GM23338 (cell line): ENCODE measurements around the gene RNF157. TPM values are rescaled to one million over a fixed set of nuclear protein-coding genes. Genes with fewer than 3 reads are reported as not detected.

ENCODE experiments used
- ATAC-seq: fragments of 200-7000 bp; cut with Tn5 transposase; 3 replicates; pipeline ENCODE4 v1.9.1; 2020
- DNase-seq: peaks from one replicate; pipeline ENCODE4 v3.0.0-alpha.2; 2015; ENCODE audit warnings: low spot score
- H2AFZ ChIP-seq: fragments of 200-600 bp; sonication (generic); 2 replicates; pipeline ENCODE4 v1.8.0; 2016; ENCODE audit warnings: antibody characterized with exemption, mild to moderate bottlenecking, moderate library complexity
- H3F3A ChIP-seq: fragments of 200-600 bp; sonication (generic); replicated peaks from 2 replicates; pipeline ENCODE4 v1.8.0; 2017; ENCODE audit warnings: antibody characterized with exemption, mixed run types, low read depth
- H3K27ac ChIP-seq: fragments of 200-600 bp; sonication (generic); 2 replicates; pipeline ENCODE4 v1.6.1; 2016; ENCODE audit warnings: low read depth
- H3K27me3 ChIP-seq: fragments of 200-600 bp; sonication (generic); 2 replicates; pipeline ENCODE4 v1.8.0; 2016; ENCODE audit warnings: mild to moderate bottlenecking, mixed run types, moderate library complexity; ENCODE audit not compliant: insufficient read depth
- H3K36me3 ChIP-seq: fragments of 200-600 bp; sonication (generic); 2 replicates; pipeline ENCODE4 v1.8.0; 2016; ENCODE audit warnings: mild to moderate bottlenecking; ENCODE audit not compliant: insufficient read depth
- H3K4me1 ChIP-seq: fragments of 200-600 bp; sonication (generic); 2 replicates; pipeline ENCODE4 v1.8.0; 2016; ENCODE audit warnings: mild to moderate bottlenecking, moderate library complexity; ENCODE audit not compliant: insufficient read depth
- H3K4me2 ChIP-seq: fragments of 200-600 bp; sonication (generic); 2 replicates; pipeline ENCODE4 v1.7.1; 2017; ENCODE audit warnings: mixed run types
- H3K4me3 ChIP-seq: fragments of 200-600 bp; sonication (generic); 2 replicates; pipeline ENCODE4 v1.6.1; 2016; ENCODE audit warnings: mixed run types
- H3K79me2 ChIP-seq: fragments of 200-600 bp; sonication (generic); replicated peaks from 2 replicates; pipeline ENCODE4 v1.8.0; 2017; ENCODE audit warnings: mild to moderate bottlenecking; ENCODE audit not compliant: insufficient read depth
- H3K9me2 ChIP-seq: fragments of 200-600 bp; sonication (generic); 2 replicates; pipeline ENCODE4 v1.8.0; 2017; ENCODE audit not compliant: insufficient read depth
- H4K20me1 ChIP-seq: fragments of 200-600 bp; sonication (generic); replicated peaks from 2 replicates; pipeline ENCODE4 v1.8.0; 2017; ENCODE audit warnings: mild to moderate bottlenecking; ENCODE audit not compliant: insufficient read depth
- H3K27ac Mint-ChIP-seq: 2 replicates; pipeline ENCODE4 v1.8.0; 2020; ENCODE audit warnings: inconsistent platforms, mild to moderate bottlenecking, moderate library complexity, mixed read lengths
- H3K27me3 Mint-ChIP-seq: 3 replicates; pipeline ENCODE4 v1.8.0; 2022; ENCODE audit warnings: low read depth, mild to moderate bottlenecking, moderate library complexity, mixed read lengths, inconsistent platforms; ENCODE audit not compliant: insufficient read depth, poor library complexity
- H3K36me3 Mint-ChIP-seq: 3 replicates; pipeline ENCODE4 v1.8.0; 2021; ENCODE audit warnings: low read depth, mild to moderate bottlenecking, inconsistent platforms, moderate library complexity, mixed read lengths
- H3K4me1 Mint-ChIP-seq: 3 replicates; pipeline ENCODE4 v1.8.0; 2020; ENCODE audit warnings: mild to moderate bottlenecking, inconsistent platforms, mixed read lengths
- H3K4me3 Mint-ChIP-seq: 3 replicates; pipeline ENCODE4 v1.8.0; 2021; ENCODE audit warnings: moderate library complexity, mild to moderate bottlenecking, inconsistent platforms, mixed read lengths
- H3K9me3 Mint-ChIP-seq: 3 replicates; pipeline ENCODE4 v1.8.0; 2020; ENCODE audit warnings: moderate library complexity, mild to moderate bottlenecking, inconsistent platforms, mixed read lengths
- CREB1 ChIP-seq: fragments of 250-450 bp; sonication (Bioruptor Pico); IDR thresholded peaks from 2 replicates; pipeline ENCODE4 v1.5.0; 2020; ENCODE audit warnings: low read depth, mild to moderate bottlenecking, moderate library complexity
- EZH2 ChIP-seq: fragments of 200-600 bp; sonication (generic); IDR thresholded peaks from one replicate; pipeline ENCODE4 v1.8.0; 2017; ENCODE audit warnings: antibody characterized with exemption, mild to moderate bottlenecking, low read depth; ENCODE audit not compliant: unreplicated experiment
- EZH2phosphoT487 ChIP-seq: fragments of 200-600 bp; sonication (generic); IDR thresholded peaks from one replicate; pipeline ENCODE4 v1.8.1; 2018; ENCODE audit warnings: antibody characterized with exemption; ENCODE audit not compliant: unreplicated experiment
- JUNB ChIP-seq: IDR thresholded peaks from one replicate; pipeline ENCODE4 v1.6.1; 2016; ENCODE audit warnings: antibody characterized with exemption; ENCODE audit not compliant: unreplicated experiment
- NANOG ChIP-seq: IDR thresholded peaks from 2 replicates; pipeline ENCODE4 v1.6.1; 2016; ENCODE audit warnings: antibody characterized with exemption, borderline replicate concordance
- POLR2AphosphoS5 ChIP-seq: IDR thresholded peaks from 2 replicates; pipeline ENCODE4 v1.6.1; 2016; ENCODE audit warnings: antibody characterized with exemption, low read depth
- STAT1 ChIP-seq: IDR thresholded peaks from one replicate; pipeline ENCODE4 v1.6.1; 2016; ENCODE audit warnings: antibody characterized with exemption; ENCODE audit not compliant: unreplicated experiment
- ZNF114 ChIP-seq: fragments of 250-450 bp; sonication (Bioruptor Pico); IDR thresholded peaks from 2 replicates; pipeline ENCODE4 v1.5.0; 2020; ENCODE audit warnings: mild to moderate bottlenecking, moderate library complexity
- ZNF331 ChIP-seq: fragments of 250-450 bp; sonication (Bioruptor Pico); IDR thresholded peaks from 2 replicates; pipeline ENCODE4 v1.5.0; 2020; ENCODE audit warnings: low read depth, mild to moderate bottlenecking, moderate library complexity
- ZNF462 ChIP-seq: fragments of 250-450 bp; sonication (Bioruptor Pico); IDR thresholded peaks from 2 replicates; pipeline ENCODE4 v1.5.0; 2020; ENCODE audit warnings: mild to moderate bottlenecking, moderate library complexity
- polyA plus RNA-seq: library from polyadenylated mRNA; unstranded; fragments of >200 nt; fragmentation: Nextera tagmentation; extraction: Ambion mirVana; gene quantifications from 2 replicates; pipeline ENCODE4 v1.2.1, GENCODE V29; 2016
- total RNA-seq: library from RNA; depleted of rRNA; stranded (reverse); fragments of >200 nt; shearing (Covaris generic); gene quantifications from 2 replicates; pipeline ENCODE4 v1.2.3, GENCODE V29; 2014
- TF ChIP-seq, protein P1 (sequence below), 2 experiments: fragments of 200-600 bp in 1 of 2; sonication (generic) in 1 of 2; conservative IDR thresholded peaks; 2 replicates each; pipeline versions ENCODE4 v1.5.1 to v1.6.1; 2016 to 2017; ENCODE audit warnings: antibody characterized with exemption in 2 of 2, low read depth in 2 of 2, mild to moderate bottlenecking in 2 of 2, moderate library complexity in 1 of 2
- TF ChIP-seq, protein P2 (sequence below): IDR thresholded peaks from one replicate; pipeline ENCODE4 v1.6.1; 2018; ENCODE audit warnings: antibody characterized with exemption; ENCODE audit not compliant: unreplicated experiment
- TF ChIP-seq, protein P3 (sequence below): IDR thresholded peaks from 2 replicates; pipeline ENCODE4 v1.6.1; 2016; ENCODE audit warnings: antibody characterized with exemption

Gene RNF157
- total and polyA plus RNA-seq, 2 experiments from 2014 or later, result 7.8 to 11.7 TPM

DNA sequence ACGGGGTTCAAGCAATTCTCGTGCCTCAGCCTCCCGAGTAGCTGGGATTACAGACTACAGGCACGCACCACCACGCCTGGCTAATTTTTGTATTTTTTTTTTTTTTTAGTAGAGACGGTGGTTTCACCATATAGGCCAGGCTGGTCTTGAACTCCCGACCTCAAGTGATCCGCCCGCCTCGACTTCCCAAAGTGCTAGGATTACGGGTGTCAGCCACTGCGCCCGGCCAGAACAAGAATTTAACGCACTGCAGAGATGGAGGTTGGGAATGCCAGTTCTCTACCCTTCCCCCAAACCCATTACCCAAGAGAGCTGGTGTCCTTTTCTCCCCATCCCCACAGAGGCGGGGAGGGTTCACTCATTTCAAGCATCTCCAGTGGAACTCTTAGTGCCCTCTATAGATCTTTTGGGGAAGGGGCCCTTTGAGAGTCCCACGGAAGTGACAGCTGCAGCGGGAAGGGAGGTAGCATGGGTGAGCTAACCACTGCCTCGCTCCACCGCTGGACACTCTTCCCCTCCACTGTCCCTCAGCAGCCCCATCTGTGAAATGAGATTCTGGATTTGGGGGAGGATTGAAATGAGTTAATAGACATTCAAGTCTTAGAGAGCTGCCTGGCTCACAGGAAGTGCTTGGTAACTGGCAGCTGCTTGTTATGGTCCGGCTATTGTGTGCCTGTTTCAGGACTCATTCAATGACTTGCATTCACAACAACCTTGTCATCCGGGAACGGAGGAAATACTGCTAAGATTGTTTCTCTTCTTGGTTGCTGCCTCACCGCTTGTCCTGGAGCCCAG lies 21.3 kb upstream of the RNF157 start:
- peaks cover 16% of the 10 kb centered on the region for H3K4me1 Mint-ChIP-seq
- no peak for DNase-seq
- peaks cover 3% of the 10 kb centered on the region for H3K79me2 ChIP-seq

More for the DNA sequence above, 21.3 kb upstream of the RNF157 start:
- TF ChIP-seq CREB1 (CRISPR knock-in tag) (no peak), ZNF114 (CRISPR knock-in tag) (no peak), EZH2phosphoT487 (no peak), ZNF331 (CRISPR knock-in tag) (no peak), EZH2 (no peak), STAT1 (no peak), ZNF462 (CRISPR knock-in tag) (no peak), NANOG (no peak), JUNB (no peak), POLR2AphosphoS5 (no peak)
- TF ChIP-seq, protein P1, sequence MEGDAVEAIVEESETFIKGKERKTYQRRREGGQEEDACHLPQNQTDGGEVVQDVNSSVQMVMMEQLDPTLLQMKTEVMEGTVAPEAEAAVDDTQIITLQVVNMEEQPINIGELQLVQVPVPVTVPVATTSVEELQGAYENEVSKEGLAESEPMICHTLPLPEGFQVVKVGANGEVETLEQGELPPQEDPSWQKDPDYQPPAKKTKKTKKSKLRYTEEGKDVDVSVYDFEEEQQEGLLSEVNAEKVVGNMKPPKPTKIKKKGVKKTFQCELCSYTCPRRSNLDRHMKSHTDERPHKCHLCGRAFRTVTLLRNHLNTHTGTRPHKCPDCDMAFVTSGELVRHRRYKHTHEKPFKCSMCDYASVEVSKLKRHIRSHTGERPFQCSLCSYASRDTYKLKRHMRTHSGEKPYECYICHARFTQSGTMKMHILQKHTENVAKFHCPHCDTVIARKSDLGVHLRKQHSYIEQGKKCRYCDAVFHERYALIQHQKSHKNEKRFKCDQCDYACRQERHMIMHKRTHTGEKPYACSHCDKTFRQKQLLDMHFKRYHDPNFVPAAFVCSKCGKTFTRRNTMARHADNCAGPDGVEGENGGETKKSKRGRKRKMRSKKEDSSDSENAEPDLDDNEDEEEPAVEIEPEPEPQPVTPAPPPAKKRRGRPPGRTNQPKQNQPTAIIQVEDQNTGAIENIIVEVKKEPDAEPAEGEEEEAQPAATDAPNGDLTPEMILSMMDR (conservative IDR thresholded peaks at IDR 0.05; ENCODE audit: low read depth in 2 of 2), result no peak
- TF ChIP-seq, protein P2, sequence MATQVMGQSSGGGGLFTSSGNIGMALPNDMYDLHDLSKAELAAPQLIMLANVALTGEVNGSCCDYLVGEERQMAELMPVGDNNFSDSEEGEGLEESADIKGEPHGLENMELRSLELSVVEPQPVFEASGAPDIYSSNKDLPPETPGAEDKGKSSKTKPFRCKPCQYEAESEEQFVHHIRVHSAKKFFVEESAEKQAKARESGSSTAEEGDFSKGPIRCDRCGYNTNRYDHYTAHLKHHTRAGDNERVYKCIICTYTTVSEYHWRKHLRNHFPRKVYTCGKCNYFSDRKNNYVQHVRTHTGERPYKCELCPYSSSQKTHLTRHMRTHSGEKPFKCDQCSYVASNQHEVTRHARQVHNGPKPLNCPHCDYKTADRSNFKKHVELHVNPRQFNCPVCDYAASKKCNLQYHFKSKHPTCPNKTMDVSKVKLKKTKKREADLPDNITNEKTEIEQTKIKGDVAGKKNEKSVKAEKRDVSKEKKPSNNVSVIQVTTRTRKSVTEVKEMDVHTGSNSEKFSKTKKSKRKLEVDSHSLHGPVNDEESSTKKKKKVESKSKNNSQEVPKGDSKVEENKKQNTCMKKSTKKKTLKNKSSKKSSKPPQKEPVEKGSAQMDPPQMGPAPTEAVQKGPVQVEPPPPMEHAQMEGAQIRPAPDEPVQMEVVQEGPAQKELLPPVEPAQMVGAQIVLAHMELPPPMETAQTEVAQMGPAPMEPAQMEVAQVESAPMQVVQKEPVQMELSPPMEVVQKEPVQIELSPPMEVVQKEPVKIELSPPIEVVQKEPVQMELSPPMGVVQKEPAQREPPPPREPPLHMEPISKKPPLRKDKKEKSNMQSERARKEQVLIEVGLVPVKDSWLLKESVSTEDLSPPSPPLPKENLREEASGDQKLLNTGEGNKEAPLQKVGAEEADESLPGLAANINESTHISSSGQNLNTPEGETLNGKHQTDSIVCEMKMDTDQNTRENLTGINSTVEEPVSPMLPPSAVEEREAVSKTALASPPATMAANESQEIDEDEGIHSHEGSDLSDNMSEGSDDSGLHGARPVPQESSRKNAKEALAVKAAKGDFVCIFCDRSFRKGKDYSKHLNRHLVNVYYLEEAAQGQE, result no peak
- TF ChIP-seq, protein P3, sequence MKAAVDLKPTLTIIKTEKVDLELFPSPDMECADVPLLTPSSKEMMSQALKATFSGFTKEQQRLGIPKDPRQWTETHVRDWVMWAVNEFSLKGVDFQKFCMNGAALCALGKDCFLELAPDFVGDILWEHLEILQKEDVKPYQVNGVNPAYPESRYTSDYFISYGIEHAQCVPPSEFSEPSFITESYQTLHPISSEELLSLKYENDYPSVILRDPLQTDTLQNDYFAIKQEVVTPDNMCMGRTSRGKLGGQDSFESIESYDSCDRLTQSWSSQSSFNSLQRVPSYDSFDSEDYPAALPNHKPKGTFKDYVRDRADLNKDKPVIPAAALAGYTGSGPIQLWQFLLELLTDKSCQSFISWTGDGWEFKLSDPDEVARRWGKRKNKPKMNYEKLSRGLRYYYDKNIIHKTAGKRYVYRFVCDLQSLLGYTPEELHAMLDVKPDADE, result no peak
- Histone ChIP-seq H3K27me3 (no peaks in the 10 kb centered on the region), H3K4me1 (peaks cover 5% of the 10 kb centered on the region; the same call in 1 of the 2 replicates), H3K4me3 (no peak overlapping the region), H3K27ac (0 out of 2 replicates have a peak overlapping the region, but pooled peaks have one; percentile 63), H3K4me2 (no peak overlapping the region), H3K9me2 (no peaks in the 10 kb centered on the region), H3F3A (0 out of 2 replicates have a peak, but pooled peaks cover 5% of the 10 kb centered on the region), H4K20me1 (no peaks in the 10 kb centered on the region), H3K36me3 (no peaks in the 10 kb centered on the region), H2AFZ (peak overlapping the region; percentile 63)
- Mint-ChIP-seq H3K27me3 (peaks cover 4% of the 10 kb centered on the region), H3K9me3 (no peaks in the 10 kb centered on the region), H3K27ac (peak overlapping the region; percentile 59; the same call in 1 of the 2 replicates), H3K36me3 (0 out of 3 replicates have a peak, but pooled peaks cover 2% of the 10 kb centered on the region), H3K4me3 (no peak overlapping the region)
- ATAC-seq, result no peak
